K562 treated with DMSO at 1 percent for 4 hours (cell line): ENCODE results near the gene ZNF33B. TPM values are rescaled to one million over a fixed set of nuclear protein-coding genes. Genes with fewer than 3 reads are reported as not detected.

Experiments
- total RNA-seq: library from RNA; unstranded; fragments of 300-600 nt; gene quantifications from 2 replicates; pipeline ENCODE4 v1.2.3, GENCODE V29; 2022; ENCODE audit not compliant: insufficient read depth

The ZNF33B gene
- total RNA-seq = 14.6 and 14.7 TPM in 2 replicates

GRCh38 chr10:42638055-42638820 lies at the start of gene ZNF33B:
ZNF33B (minus strand) TSS chr10:42638570; CDS start chr10:42636928, 1,642 bp downstream.

Other genes starting within 250 kb of the ZNF33B start
- 13.0 and 13.7 TPM in 2 replicates for gene BMS1, start 144.2 kb upstream of the ZNF33B start, total RNA-seq